22Rv1 (cell line): Measurements from ENCODE around the gene BCKDHB.

Experiments used
- CTCF ChIP-seq: fragments of 450-650 bp; IDR thresholded peaks from 2 replicates; pipeline ENCODE4 v1.5.1; 2017; ENCODE audit warnings: mild to moderate bottlenecking
- ZFX ChIP-seq: fragments of 450-650 bp; IDR thresholded peaks from 2 replicates; pipeline ENCODE4 v1.6.1; 2017; ENCODE audit warnings: antibody characterized with exemption, borderline replicate concordance

GRCh38 chr6:80165819-80166218 lies 59.3 kb downstream of the BCKDHB start:
- TF ChIP-seq CTCF (no peak), ZFX (no peak)
